Activated naive CD8-positive, alpha-beta T cell (primary cell): ENCODE results near the gene GRAPL.
"Not testable (repeated sequence)": the region's sequence is repeated elsewhere in the genome, so short reads cannot be mapped to it uniquely, and the experiment has no call there.

Source experiments
- H3K27ac Mint-ChIP-seq: one replicate; pipeline ENCODE4 v1.8.0; 2021; ENCODE audit warnings: mixed read lengths
- H3K27me3 Mint-ChIP-seq: one replicate; pipeline ENCODE4 v1.8.0; 2021; ENCODE audit warnings: mixed read lengths
- H3K36me3 Mint-ChIP-seq: one replicate; pipeline ENCODE4 v1.8.0; 2021; ENCODE audit warnings: mixed read lengths
- H3K4me1 Mint-ChIP-seq: one replicate; pipeline ENCODE4 v1.8.0; 2021; ENCODE audit warnings: low read depth, mixed read lengths
- H3K4me3 Mint-ChIP-seq: one replicate; pipeline ENCODE4 v1.8.0; 2021; ENCODE audit warnings: mild to moderate bottlenecking, mixed read lengths
- H3K9me3 Mint-ChIP-seq: one replicate; pipeline ENCODE4 v1.8.0; 2021; ENCODE audit warnings: low read depth, mixed read lengths

The GRAPL gene

GRCh38 chr17:19131108-19131507 lies 3.7 kb downstream of the GRAPL start:
- not testable (repeated sequence) for H3K4me1 Mint-ChIP-seq, H3K4me3 Mint-ChIP-seq, H3K27ac Mint-ChIP-seq, H3K36me3 Mint-ChIP-seq, H3K9me3 Mint-ChIP-seq, H3K27me3 Mint-ChIP-seq

GRCh38 chr17:19131772-19132171 lies 4.4 kb downstream of the GRAPL start:
- H3K27me3 Mint-ChIP-seq, H3K4me1 Mint-ChIP-seq, H3K4me3 Mint-ChIP-seq, H3K36me3 Mint-ChIP-seq, H3K9me3 Mint-ChIP-seq, H3K27ac Mint-ChIP-seq: not testable (repeated sequence)

DNA sequence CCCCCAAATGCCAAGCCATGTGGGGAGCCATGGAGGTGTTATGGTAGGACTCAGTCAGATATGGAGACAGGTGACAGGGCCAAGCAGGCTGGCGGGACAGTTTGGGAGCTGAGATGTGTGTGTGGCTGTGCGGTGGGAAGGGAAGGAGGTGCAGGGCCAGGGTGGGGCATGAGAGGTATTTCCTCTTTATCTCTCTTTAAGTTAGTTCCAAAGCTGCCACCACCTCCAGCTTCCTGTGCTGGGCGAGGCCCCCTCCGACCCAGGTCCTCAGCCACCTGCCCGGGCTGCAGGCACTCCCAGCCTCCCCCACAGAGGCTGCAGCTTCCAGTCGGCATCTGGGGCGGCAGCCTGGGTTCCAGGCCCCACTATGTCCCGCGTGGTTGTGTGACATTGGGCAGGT lies 6.4 kb downstream of the GRAPL start:
- H3K9me3 Mint-ChIP-seq, H3K27me3 Mint-ChIP-seq, H3K4me1 Mint-ChIP-seq, H3K36me3 Mint-ChIP-seq, H3K27ac Mint-ChIP-seq, H3K4me3 Mint-ChIP-seq: not testable (repeated sequence)

DNA sequence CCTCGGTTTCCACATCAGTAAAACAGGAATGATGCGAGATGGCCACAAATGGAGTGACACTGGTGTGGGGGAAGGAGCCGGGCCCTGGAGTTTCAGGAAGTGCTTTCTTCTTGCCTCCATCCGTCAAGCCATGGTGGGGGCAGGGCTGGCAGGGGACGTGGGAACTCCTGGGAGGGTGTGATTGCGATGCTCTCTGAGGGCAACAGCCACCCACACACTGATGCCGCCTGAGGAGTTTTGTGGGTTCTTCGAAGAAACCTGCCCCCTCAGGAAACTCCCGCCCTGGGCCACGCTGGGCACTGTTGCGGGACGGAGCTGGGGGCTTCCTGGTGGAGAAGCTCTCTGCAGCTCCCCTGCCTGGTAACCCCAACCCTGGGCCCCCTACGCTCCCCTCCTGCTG lies 8.0 kb downstream of the GRAPL start:
- H3K27ac Mint-ChIP-seq, H3K4me1 Mint-ChIP-seq, H3K9me3 Mint-ChIP-seq, H3K27me3 Mint-ChIP-seq, H3K4me3 Mint-ChIP-seq, H3K36me3 Mint-ChIP-seq: not testable (repeated sequence)

DNA sequence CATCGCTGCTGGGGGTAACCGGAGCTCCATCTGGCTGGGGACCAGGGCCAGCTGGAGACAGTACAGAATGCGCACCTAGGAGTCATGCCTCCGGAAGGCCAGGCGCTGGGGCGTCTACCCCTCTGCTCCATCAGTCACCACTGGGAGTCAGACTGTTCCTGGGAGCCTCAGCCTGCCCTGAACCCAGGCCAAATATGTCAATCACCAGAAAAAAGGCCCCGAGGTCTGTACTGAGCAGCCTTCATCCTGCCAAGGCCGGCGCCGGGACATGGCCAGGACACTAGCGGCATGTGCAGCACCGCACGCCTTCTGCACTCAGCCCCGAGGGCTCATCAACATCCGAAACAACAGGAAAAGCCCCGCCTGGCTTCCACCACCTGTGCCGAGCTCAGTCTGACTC lies 8.7 kb downstream of the GRAPL start:
- H3K27me3 Mint-ChIP-seq, H3K27ac Mint-ChIP-seq, H3K4me1 Mint-ChIP-seq, H3K4me3 Mint-ChIP-seq, H3K9me3 Mint-ChIP-seq, H3K36me3 Mint-ChIP-seq: not testable (repeated sequence)

DNA sequence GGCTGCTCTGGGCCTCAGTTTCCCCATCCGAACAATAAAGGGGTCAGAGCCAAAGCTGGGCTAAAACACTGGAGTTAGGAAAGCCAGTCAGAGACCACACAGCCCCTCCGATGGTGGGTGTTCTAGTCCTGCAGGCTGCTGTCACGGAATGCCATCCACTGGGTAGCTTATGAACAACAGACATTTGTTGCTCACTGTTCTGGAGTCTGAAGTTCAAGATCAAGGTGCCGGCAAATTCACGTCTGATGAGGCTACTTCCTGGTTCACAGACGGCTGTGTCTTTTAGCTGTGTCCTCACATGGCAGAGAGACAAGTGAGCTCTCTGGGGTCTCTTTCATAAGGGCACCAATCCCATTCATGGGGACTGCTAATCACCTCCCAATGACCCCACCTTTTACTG lies 9.2 kb downstream of the GRAPL start:
- not testable (repeated sequence) for H3K4me3 Mint-ChIP-seq, H3K27ac Mint-ChIP-seq

GRCh38 chr17:19137959-19138358 lies 10.6 kb downstream of the GRAPL start:
- not testable (repeated sequence) for H3K4me1 Mint-ChIP-seq, H3K36me3 Mint-ChIP-seq, H3K9me3 Mint-ChIP-seq, H3K27ac Mint-ChIP-seq, H3K4me3 Mint-ChIP-seq, H3K27me3 Mint-ChIP-seq

More for the DNA sequence above, 9.2 kb downstream of the GRAPL start:
- not testable (repeated sequence) for H3K4me1 Mint-ChIP-seq, H3K36me3 Mint-ChIP-seq, H3K9me3 Mint-ChIP-seq, H3K27me3 Mint-ChIP-seq

GRCh38 chr17:19141366-19142155 lies 14.2 kb downstream of the GRAPL start:
- H3K9me3 Mint-ChIP-seq, H3K4me3 Mint-ChIP-seq, H3K36me3 Mint-ChIP-seq, H3K4me1 Mint-ChIP-seq, H3K27ac Mint-ChIP-seq, H3K27me3 Mint-ChIP-seq: not testable (repeated sequence)

DNA sequence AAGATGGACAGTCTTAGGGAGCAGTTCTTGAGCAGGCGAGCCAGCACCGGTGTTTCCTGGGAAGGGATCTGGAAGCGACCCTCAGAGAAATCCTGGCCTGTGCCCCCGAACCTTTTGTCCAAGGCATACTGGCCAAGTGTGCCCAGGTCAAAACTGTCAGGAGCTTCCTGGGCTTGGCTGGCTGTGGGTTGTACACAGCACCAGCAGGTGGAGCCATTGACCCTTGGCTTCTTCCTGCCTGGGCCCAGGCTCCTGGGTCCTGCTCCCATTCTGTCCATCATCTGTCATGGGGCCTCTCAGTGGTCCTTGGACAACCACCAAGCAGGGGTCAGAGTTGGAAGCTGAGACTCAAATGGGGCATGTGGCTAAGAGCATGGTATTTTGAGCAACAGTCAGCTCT lies 15.0 kb downstream of the GRAPL start:
- H3K27ac Mint-ChIP-seq, H3K27me3 Mint-ChIP-seq, H3K4me3 Mint-ChIP-seq, H3K36me3 Mint-ChIP-seq, H3K9me3 Mint-ChIP-seq, H3K4me1 Mint-ChIP-seq: not testable (repeated sequence)

- not testable (repeated sequence) for H3K27me3 Mint-ChIP-seq, H3K4me3 Mint-ChIP-seq, H3K4me1 Mint-ChIP-seq
Measured at GRCh38 chr17:19143097-19143777, 15.8 kb downstream of the GRAPL start.

DNA sequence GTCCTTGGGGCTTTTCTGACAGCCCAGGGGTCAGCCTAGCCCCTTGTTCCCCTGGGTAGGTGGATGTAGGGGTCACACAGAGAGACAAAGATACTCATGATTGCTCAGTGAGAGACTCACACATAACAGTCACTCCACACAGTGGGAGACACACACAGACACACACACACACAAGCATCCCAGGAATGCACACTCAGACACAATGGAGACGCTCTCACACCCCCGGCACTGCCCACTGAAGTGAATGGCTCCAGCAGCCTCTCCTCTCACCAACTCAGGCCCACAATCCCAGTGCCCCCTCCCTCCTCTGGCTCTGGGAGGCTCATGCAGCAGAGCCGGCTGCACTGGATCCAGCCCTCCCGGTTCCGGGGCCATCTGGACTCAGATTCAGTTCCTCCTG lies 17.0 kb downstream of the GRAPL start:
- not testable (repeated sequence) for H3K4me1 Mint-ChIP-seq, H3K27ac Mint-ChIP-seq, H3K27me3 Mint-ChIP-seq, H3K36me3 Mint-ChIP-seq, H3K4me3 Mint-ChIP-seq, H3K9me3 Mint-ChIP-seq

More at GRCh38 chr17:19143097-19143777, 15.8 kb downstream of the GRAPL start:
- not testable (repeated sequence) for H3K9me3 Mint-ChIP-seq, H3K27ac Mint-ChIP-seq, H3K36me3 Mint-ChIP-seq

- not testable (repeated sequence) for H3K9me3 Mint-ChIP-seq, H3K4me3 Mint-ChIP-seq, H3K36me3 Mint-ChIP-seq, H3K27ac Mint-ChIP-seq, H3K27me3 Mint-ChIP-seq, H3K4me1 Mint-ChIP-seq
Measured at GRCh38 chr17:19145471-19145870, 18.1 kb downstream of the GRAPL start.

DNA sequence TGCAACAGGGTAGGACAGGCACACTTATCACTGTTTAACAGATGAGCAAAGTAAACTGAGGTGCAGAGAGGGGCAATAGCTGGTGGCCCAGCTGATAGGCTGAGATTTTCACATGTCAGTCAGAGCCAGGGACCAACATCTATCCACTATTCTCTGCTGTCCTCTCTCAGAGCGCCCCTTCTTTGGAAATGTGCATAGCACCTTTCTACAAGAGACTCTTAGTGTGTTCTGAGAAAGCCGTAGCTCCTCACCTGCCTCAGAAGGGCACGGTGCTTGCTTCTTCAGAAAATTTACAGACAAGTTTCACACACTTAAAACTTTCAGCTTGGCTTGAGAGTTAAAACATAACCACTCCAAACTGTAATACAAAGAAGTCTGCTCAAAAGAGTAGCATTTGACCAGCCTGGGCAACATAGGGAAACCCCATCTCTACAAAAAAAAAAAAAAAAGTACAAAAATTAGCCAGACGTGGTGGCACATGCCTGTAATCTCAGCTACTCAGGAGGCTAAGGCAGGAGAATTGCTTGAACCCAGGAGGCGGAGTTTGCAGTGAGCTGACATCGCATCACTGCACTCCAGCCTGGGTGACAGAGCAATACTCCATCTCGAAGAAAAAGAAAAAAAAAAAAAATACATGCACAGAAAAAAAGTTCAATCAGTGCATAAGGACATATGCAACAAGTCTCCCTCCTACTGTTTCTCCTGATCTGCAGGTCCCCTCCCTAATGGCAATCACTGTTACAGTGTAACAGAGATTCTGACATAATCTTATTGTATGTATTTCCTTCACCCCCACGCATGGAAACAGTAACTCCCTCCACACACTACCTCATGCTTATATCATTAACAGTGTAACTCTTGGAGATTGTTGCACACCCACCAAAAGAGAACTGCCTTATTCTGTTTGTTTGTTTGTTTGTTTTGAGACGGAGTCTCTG lies 23.6 kb downstream of the GRAPL start:
- not testable (repeated sequence) for H3K9me3 Mint-ChIP-seq, H3K4me1 Mint-ChIP-seq, H3K4me3 Mint-ChIP-seq, H3K36me3 Mint-ChIP-seq, H3K27me3 Mint-ChIP-seq, H3K27ac Mint-ChIP-seq

DNA sequence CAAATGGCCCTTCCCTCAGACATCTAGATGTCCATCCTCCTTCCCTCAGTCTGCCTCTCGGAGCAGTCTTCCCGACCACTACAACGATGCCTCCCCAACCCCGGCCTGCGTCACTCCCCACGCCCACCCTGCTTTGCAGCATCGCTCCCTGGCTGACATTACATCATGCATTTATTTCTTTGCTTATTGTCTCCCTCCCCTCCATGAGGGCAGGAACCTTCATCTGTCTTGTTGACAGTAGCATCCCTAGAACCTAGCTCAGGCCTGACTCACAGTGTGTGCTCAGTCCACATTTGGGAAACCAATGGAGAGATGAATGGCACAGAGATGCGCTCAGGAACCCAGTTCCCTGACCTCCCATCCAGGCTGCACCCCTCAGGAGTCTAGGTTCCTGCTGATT lies 30.2 kb downstream of the GRAPL start:
- H3K27ac Mint-ChIP-seq, H3K9me3 Mint-ChIP-seq, H3K4me3 Mint-ChIP-seq, H3K4me1 Mint-ChIP-seq, H3K36me3 Mint-ChIP-seq, H3K27me3 Mint-ChIP-seq: not testable (repeated sequence)

- not testable (repeated sequence) for H3K27ac Mint-ChIP-seq, H3K27me3 Mint-ChIP-seq, H3K9me3 Mint-ChIP-seq, H3K4me3 Mint-ChIP-seq, H3K36me3 Mint-ChIP-seq, H3K4me1 Mint-ChIP-seq
Measured at GRCh38 chr17:19158478-19158877, 31.1 kb downstream of the GRAPL start.
